ENCODE measurements around the gene DNAJC16.

GRCh38 chr1:15620902-15621682 is 94.4 kb downstream of the DNAJC16 start:
- no peak for TF ChIP-seq CTCF (IDR thresholded peaks at IDR 0.05; ENCODE audit: insufficient read depth, low read length, poor library complexity, severe bottlenecking)
- no peak for TF ChIP-seq EZH2phosphoT487 (conservative IDR thresholded peaks at IDR 0.05; ENCODE audit: low read length)

All from SU-DHL-6 (cell line).